OCI-LY1 (cell line): ENCODE data around the gene ARHGEF4.
A peak's percentile ranks its signal among the peaks of the same experiment; 100 is the strongest.

Experiments used
- H2AFZ ChIP-seq: fragments of 200-600 bp; sonication (generic), shearing (Covaris generic); 2 replicates; pipeline ENCODE4 v1.6.0; 2014; ENCODE audit warnings: antibody characterized with exemption, mild to moderate bottlenecking, low read length
- H3F3A ChIP-seq: fragments of 200-600 bp; sonication (generic), shearing (Covaris generic); 2 replicates; pipeline ENCODE4 v1.6.0; 2014; ENCODE audit warnings: mild to moderate bottlenecking, antibody characterized with exemption, low read length, moderate library complexity; ENCODE audit not compliant: insufficient read depth
- H3K27ac ChIP-seq: fragments of 200-600 bp; sonication (generic); 2 replicates; pipeline ENCODE4 v1.5.1; 2014; ENCODE audit warnings: low read length, mixed run types, mild to moderate bottlenecking, low read depth; ENCODE audit not compliant: poor library complexity, severe bottlenecking
- H3K27me3 ChIP-seq: fragments of 200-600 bp; sonication (generic); 2 replicates; pipeline ENCODE4 v1.6.0; 2014; ENCODE audit warnings: antibody characterized with exemption, mild to moderate bottlenecking, low read length, moderate library complexity; ENCODE audit not compliant: insufficient read depth
- H3K36me3 ChIP-seq: fragments of 200-600 bp; sonication (generic); 2 replicates; pipeline ENCODE4 v1.6.1; 2014; ENCODE audit warnings: mild to moderate bottlenecking, antibody characterized with exemption, low read length, moderate library complexity, mixed read lengths; ENCODE audit not compliant: insufficient read depth
- H3K4me1 ChIP-seq: fragments of 200-600 bp; sonication (generic); 2 replicates; pipeline ENCODE4 v1.5.1; 2014; ENCODE audit warnings: mild to moderate bottlenecking, low read length, moderate library complexity; ENCODE audit not compliant: insufficient read depth, severe bottlenecking
- H3K4me2 ChIP-seq: fragments of 200-600 bp; sonication (generic), shearing (Covaris generic); 2 replicates; pipeline ENCODE4 v1.6.1; 2014; ENCODE audit warnings: low read length
- H3K4me3 ChIP-seq: fragments of 200-600 bp; sonication (generic); 2 replicates; pipeline ENCODE4 v1.5.1; 2014; ENCODE audit warnings: low read length, low read depth, mild to moderate bottlenecking, mixed read lengths; ENCODE audit not compliant: poor library complexity, severe bottlenecking
- H3K79me2 ChIP-seq: fragments of 200-600 bp; shearing (Covaris generic); 2 replicates; pipeline ENCODE4 v1.6.1; 2016; ENCODE audit warnings: mixed run types, low read length, mixed read lengths; ENCODE audit not compliant: insufficient read depth
- H3K9ac ChIP-seq: fragments of 200-600 bp; sonication (generic), shearing (Covaris generic); 2 replicates; pipeline ENCODE4 v1.6.1; 2014; ENCODE audit warnings: mild to moderate bottlenecking, low read length, mixed read lengths
- H3K9me2 ChIP-seq: fragments of 200-600 bp; sonication (generic), shearing (Covaris generic); 2 replicates; pipeline ENCODE4 v1.6.1; 2014; ENCODE audit warnings: low read depth, mild to moderate bottlenecking, low read length, mixed read lengths
- H3K9me3 ChIP-seq: fragments of 200-600 bp; shearing (Covaris generic); 2 replicates; pipeline ENCODE4 v1.6.1; 2014; ENCODE audit warnings: low read length, mixed read lengths
- H4K20me1 ChIP-seq: fragments of 200-600 bp; sonication (generic), shearing (Covaris generic); 2 replicates; pipeline ENCODE4 v1.6.0; 2016; ENCODE audit warnings: mild to moderate bottlenecking, low read length; ENCODE audit not compliant: insufficient read depth
- CTCF ChIP-seq: fragments of 200-600 bp; sonication (generic), shearing (Covaris generic); IDR thresholded peaks from 2 replicates; pipeline ENCODE4 v1.5.1; 2017; ENCODE audit warnings: mild to moderate bottlenecking, antibody characterized with exemption, low read length, moderate library complexity, mixed read lengths
- EZH2 ChIP-seq: fragments of 200-600 bp; sonication (generic), shearing (Covaris generic); IDR thresholded peaks from 2 replicates; pipeline ENCODE4 v1.8.0; 2017; ENCODE audit warnings: borderline replicate concordance, mixed run types, mild to moderate bottlenecking, antibody characterized with exemption, low read length, moderate library complexity, mixed read lengths

Gene ARHGEF4

GRCh38 chr2:131049150-131049718 is 212.5 kb downstream of the ARHGEF4 start:
- peaks cover 71% of the 10 kb centered on the region for H3K36me3 ChIP-seq
- no peaks in the 10 kb centered on the region for H4K20me1 ChIP-seq
- H3K9me2 ChIP-seq: no peaks in the 10 kb centered on the region

GRCh38 chr2:131050896-131051295 is 214.2 kb downstream of the ARHGEF4 start:
- Histone ChIP-seq H3K36me3 (peaks cover 86% of the 10 kb centered on the region), H3K79me2 (no peaks in the 10 kb centered on the region), H3K27me3 (no peaks in the 10 kb centered on the region), H3K9me2 (no peaks in the 10 kb centered on the region), H3K4me3 (no peak overlapping the region), H3K4me2 (no peak overlapping the region), H3K9ac (no peak overlapping the region), H3K9me3 (no peaks in the 10 kb centered on the region), H2AFZ (no peak overlapping the region), H3K27ac (no peak overlapping the region), H4K20me1 (0 out of 2 replicates have a peak, but pooled peaks cover under 1% of the 10 kb centered on the region), H3K4me1 (peaks cover 24% of the 10 kb centered on the region), H3F3A (no peaks in the 10 kb centered on the region)
- TF ChIP-seq CTCF (no peak), EZH2 (no peak)

More at GRCh38 chr2:131049150-131049718, 212.5 kb downstream of the ARHGEF4 start:
- Histone ChIP-seq H3K9ac (peak overlapping the region; percentile 16; the same call in 1 of the 2 replicates), H3K27ac (peak overlapping the region; percentile 66), H3K79me2 (no peaks in the 10 kb centered on the region), H3K27me3 (no peaks in the 10 kb centered on the region), H3K4me2 (no peak overlapping the region), H3K9me3 (no peaks in the 10 kb centered on the region), H3K4me3 (no peak overlapping the region), H3K4me1 (peaks cover 24% of the 10 kb centered on the region), H2AFZ (no peak overlapping the region), H3F3A (no peaks in the 10 kb centered on the region)
- TF ChIP-seq CTCF: no peak
- TF ChIP-seq EZH2: no peak

- no peaks in the 10 kb centered on the region for H3F3A ChIP-seq
- peaks cover 24% of the 10 kb centered on the region for H3K4me1 ChIP-seq
- H3K79me2 ChIP-seq: no peaks in the 10 kb centered on the region
- no peaks in the 10 kb centered on the region for H3K9me2 ChIP-seq
- TF ChIP-seq EZH2 (no peak), CTCF (no peak)
- H3K9ac ChIP-seq: no peak overlapping the region
- no peak overlapping the region for H3K27ac ChIP-seq
- H3K27me3 ChIP-seq: no peaks in the 10 kb centered on the region
- 0 out of 2 replicates have a peak, but pooled peaks cover 2% of the 10 kb centered on the region for H4K20me1 ChIP-seq
- no peak overlapping the region for H3K4me3 ChIP-seq
- no peaks in the 10 kb centered on the region for H3K9me3 ChIP-seq
- H2AFZ ChIP-seq: no peak overlapping the region
- H3K36me3 ChIP-seq: peaks cover 92% of the 10 kb centered on the region
- no peak overlapping the region for H3K4me2 ChIP-seq
These were observed 216.1 kb downstream of the ARHGEF4 start for GRCh38 chr2:131052741-131053263.
